GM12801 (cell line): ENCODE measurements around the gene GLIS1.

Experiments
- TF ChIP-seq, protein P1 (sequence below): IDR thresholded peaks from one replicate; pipeline ENCODE4 v1.5.1; 2011; ENCODE audit warnings: control low read depth; ENCODE audit not compliant: insufficient read length; ENCODE audit errors: extremely low read depth

Gene GLIS1

DNA sequence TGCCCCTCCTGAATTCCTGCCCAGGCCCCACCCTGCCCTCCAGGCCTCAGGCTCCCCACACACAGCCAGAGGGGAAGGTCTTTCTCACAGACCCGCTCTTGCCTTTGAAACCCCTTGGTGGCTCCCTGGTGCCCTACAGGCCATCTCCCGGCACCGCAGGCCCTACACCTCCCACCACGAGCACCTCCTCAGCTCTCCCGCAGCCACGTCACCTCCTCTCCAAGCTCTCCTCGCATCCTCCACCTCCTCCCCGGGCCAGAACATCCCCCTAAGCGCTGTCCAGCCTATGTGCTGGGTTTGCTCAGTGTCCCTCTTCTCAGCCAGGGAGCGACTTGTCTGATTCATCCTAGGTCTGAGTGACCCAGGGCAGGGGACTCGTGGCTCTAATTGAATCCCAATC lies 213.4 kb downstream of the GLIS1 start:
- TF ChIP-seq, protein P1, sequence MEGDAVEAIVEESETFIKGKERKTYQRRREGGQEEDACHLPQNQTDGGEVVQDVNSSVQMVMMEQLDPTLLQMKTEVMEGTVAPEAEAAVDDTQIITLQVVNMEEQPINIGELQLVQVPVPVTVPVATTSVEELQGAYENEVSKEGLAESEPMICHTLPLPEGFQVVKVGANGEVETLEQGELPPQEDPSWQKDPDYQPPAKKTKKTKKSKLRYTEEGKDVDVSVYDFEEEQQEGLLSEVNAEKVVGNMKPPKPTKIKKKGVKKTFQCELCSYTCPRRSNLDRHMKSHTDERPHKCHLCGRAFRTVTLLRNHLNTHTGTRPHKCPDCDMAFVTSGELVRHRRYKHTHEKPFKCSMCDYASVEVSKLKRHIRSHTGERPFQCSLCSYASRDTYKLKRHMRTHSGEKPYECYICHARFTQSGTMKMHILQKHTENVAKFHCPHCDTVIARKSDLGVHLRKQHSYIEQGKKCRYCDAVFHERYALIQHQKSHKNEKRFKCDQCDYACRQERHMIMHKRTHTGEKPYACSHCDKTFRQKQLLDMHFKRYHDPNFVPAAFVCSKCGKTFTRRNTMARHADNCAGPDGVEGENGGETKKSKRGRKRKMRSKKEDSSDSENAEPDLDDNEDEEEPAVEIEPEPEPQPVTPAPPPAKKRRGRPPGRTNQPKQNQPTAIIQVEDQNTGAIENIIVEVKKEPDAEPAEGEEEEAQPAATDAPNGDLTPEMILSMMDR: no peak

DNA sequence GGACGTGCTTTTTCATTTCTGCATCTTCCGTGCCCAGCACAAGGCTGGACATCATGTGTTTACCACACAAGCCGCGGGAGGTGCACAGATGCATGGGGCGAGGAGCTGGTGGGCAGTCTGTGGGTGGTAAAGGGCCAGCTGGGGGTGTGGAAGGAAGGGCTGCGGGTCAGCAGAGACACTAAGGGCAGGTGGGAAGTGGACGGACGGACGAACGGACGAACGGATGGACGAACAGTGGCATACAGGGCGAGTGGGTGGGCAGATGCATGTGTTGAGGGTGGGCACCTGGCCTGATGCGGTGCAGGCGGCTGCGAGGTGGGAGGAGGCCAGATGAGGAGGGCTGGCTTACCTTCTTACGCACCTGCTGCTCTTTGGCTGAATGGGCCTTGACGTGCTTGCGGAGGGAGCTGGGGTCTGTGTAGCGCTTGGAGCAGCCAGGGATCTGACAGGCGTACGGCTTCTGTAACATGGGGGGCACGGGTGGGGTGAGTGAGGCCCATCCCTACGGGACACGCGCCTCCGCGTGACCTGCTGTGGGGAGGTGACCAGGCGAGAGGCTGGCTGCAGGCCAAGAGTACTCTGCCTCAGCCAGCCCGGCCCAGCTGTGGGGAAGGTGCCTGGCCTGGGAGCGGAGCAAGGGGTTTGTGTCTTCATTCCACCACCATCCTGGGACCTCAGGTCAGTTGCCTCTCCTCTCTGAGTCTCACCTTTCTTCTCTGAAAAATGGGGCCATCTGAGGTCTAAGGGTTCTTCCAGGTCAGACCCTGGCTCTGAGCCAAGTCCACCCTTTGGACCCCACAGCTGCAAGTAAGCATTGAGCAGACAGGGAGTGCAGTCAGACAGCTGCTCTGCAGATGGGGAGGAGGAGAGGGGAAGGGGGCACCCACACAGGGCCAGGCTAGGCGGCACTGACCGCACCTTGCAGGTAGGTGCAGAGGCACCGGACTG lies 214.3 kb downstream of the GLIS1 start:
- TF ChIP-seq, protein P1: no peak

DNA sequence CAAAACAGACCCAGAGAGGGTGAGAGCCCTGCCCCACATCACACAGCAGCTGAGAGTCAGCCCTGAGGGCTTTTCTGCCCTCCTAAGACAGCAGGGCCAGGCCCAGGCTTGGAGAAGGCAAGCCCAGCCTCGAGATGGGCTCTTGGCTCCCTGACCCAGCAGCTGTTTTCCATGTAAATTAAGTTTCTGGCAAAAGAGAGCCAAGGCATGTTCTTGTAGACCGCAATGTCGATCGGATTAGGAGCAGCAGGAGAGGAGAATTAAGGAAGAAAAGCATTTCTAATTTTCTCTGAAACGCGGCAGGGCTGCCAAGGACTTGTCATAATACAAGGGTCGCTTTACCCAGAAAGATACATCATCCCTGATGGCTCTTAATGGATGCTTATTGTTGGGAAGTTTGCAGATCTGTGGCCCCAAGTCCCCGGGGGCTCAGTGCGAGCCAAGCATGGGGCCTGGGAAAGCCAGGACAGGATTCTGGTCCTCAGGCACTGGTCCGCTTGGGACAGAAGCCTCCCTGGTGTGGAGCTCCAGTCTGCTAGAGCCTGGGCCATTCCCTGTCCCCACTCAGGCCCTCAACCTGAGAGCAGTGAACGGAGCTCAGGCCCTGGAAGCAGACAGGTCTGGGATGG lies 216.9 kb downstream of the GLIS1 start:
- TF ChIP-seq, protein P1: no peak

DNA sequence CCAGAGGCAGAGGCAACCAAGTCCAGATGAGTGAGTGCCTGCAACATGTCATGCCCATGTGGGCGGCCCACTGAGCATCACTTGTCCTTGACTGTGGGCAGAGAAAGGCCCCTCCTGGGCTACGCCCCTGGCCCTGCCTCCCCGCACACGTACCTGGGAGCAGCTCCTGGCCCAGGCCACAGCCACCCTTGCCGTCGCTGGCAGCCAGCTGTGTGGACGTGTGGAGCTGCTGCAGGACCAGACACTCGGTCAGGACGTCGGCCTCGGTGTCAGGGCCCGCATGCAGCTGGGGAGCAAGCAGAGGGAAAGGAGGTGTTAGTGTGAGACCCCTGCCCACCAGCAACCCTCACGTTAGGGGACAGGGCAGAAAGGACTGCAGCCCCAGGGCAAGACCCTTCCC lies 218.5 kb downstream of the GLIS1 start:
- TF ChIP-seq, protein P1: no peak

DNA sequence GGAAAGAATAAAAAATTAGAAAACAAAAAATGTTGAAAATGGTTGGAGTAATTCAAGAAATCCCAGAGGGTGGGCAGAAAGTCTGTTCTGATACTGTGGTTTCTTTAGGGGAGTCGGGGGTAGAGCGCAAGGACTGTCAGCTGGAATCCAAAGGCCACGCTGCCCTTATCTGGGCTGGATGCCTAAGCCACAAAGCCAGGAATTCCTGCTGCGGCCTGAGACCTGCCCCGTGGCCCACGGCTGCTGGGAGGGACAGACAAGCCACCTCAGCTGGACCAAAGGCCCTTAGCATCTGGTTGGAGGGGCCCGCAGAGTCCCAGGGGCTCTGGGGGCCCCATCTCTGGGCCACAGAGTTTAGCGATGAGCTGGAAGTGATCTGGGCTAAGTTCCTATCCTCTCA lies 219.5 kb downstream of the GLIS1 start:
- TF ChIP-seq, protein P1: no peak

DNA sequence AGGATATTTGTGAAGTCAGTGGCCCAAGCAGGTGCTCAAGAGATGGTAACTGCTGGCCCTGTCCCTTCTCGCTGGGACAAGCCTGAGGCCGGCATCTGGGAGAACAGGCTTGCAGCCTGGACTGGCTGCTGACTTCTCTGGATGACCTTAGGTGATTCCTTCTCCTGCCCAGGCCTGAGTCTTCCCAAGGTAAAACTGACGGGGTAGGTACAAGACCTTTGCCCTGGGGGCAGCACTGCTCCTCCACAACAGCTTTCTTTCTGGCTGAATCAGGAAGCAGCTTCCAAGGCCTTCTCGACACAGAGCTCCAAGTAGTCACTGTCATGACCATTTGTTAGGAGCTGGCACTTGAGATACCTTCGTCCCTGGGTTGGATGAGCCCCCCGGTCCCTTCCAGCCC lies 220.2 kb downstream of the GLIS1 start:
- TF ChIP-seq, protein P1: no peak

DNA sequence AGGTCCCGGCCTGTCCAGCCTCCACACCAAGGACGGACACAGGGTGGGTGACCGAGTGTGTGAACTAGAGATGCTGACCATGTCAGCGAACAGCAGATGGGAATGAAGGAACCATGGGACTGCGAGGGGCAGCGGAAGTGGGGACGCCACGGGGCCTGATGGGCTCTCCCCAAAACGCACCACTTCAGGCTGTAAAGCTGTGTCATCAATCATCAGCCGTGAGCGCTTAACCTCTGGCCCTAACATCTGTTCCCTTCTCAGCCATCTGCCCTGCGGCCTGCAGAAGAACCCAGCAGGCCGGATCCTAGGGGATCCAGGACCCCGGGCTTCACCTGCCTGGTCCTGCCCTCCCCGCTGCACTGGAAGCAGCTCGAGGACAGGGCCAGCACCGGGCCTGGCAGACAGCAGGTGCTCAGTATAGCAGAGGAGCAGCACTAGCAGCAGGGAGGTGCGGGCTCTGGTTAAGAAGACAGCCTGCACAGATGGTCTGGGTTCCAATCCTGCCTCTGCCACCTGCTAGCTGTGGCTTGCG lies 221.1 kb downstream of the GLIS1 start:
- TF ChIP-seq, protein P1: no peak
